Activated CD4-positive, CD25-positive, alpha-beta regulatory T cell (primary cell): Measurements from ENCODE around the gene CFAP58.

Experiments
- DNase-seq, 4 experiments: peaks; one replicate each; lab custom pipeline; 2025; lab: John Stamatoyannopoulos, UW

The CFAP58 gene

GRCh38 chr10:104485632-104486031 lies 132.0 kb downstream of the CFAP58 start:
- no peak for DNase-seq

GRCh38 chr10:104486803-104487202 lies 133.2 kb downstream of the CFAP58 start:
- DNase-seq: no peak

- no peak for DNase-seq
Measured at GRCh38 chr10:104487794-104488438, 134.3 kb downstream of the CFAP58 start.

GRCh38 chr10:104488439-104488832 lies 134.8 kb downstream of the CFAP58 start:
- DNase-seq: no peak

GRCh38 chr10:104492329-104492940 lies 138.8 kb downstream of the CFAP58 start:
- DNase-seq: no peak

GRCh38 chr10:104498347-104499081 lies 144.9 kb downstream of the CFAP58 start:
- no peak for DNase-seq

GRCh38 chr10:104501449-104501848 lies 147.8 kb downstream of the CFAP58 start:
- DNase-seq: no peak

GRCh38 chr10:104501864-104502579 lies 148.4 kb downstream of the CFAP58 start:
- DNase-seq: no peak

- DNase-seq: no peak
Measured at GRCh38 chr10:104502907-104503306, 149.3 kb downstream of the CFAP58 start.
